GM15510 (cell line): ENCODE data around the gene PISD.

Source experiments
- POLR2A ChIP-seq: IDR thresholded peaks from 3 replicates; pipeline ENCODE4 v1.6.1; 2011; ENCODE audit warnings: borderline replicate concordance; ENCODE audit not compliant: insufficient read length; ENCODE audit errors: extremely low read depth

PISD gene

DNA sequence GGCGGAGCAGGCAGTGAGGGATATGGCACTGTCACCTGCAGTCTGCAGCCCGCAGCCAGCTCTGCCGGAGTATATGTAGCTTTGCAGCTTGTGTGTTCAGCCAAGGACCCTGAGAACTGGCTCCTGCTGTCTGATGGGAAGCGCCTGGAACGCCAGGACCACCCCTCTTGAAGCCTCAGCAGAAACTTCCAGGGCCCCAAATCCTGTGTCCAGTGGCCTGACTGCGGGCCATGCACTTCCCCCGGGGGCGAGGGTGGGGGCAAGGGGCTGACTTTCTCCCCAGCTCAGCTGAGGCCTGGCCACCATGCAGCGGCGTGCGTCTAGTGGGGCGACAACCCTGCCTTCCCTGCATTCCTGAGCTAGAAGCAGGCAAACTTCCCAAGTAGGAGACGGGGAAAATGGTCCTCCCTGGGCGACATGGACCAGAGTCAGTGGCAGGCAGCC lies 32.3 kb downstream of the PISD start:
- no peak for TF ChIP-seq POLR2A

DNA sequence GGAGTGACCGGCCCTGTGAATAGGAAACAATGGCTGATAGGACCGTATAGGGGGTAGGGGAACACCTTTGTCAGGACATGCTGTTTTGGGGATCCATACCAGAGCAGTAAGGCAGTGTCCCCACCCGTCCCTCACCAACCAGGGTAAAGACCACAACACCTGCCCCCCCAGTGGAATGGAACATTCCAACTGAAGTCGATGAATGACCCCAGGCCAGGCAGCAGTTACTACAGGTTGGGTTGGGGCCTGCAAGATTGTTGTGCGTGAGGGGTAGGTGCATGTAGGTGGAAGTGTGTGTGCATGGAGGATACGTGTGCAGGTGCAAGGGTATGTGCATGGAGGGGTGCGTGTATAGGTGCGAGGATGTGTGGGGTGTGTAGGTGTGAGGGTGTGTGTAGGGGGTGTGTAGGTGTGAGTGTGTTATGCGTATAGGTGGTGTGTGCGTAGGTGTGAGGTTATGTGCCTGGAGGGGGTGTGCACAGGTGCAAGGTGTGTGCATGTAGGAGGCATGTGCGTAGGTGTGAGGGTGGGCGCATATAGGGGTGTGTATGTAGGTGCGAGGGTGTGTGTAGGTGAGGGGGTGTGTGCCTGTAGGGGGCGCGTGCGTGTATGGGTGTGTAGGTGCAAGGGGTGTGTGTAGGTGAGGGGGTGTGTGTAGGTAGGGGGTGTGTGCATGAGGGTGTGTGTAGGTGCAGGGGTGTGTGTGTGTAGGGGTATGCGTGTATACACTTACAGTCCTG lies 32.9 kb downstream of the PISD start:
- no peak for TF ChIP-seq POLR2A

GRCh38 chr22:31628362-31628761 lies 33.7 kb downstream of the PISD start:
- TF ChIP-seq POLR2A, result no peak

- no peak for TF ChIP-seq POLR2A
Observed at GRCh38 chr22:31627223-31627731, 34.7 kb downstream of the PISD start.

DNA sequence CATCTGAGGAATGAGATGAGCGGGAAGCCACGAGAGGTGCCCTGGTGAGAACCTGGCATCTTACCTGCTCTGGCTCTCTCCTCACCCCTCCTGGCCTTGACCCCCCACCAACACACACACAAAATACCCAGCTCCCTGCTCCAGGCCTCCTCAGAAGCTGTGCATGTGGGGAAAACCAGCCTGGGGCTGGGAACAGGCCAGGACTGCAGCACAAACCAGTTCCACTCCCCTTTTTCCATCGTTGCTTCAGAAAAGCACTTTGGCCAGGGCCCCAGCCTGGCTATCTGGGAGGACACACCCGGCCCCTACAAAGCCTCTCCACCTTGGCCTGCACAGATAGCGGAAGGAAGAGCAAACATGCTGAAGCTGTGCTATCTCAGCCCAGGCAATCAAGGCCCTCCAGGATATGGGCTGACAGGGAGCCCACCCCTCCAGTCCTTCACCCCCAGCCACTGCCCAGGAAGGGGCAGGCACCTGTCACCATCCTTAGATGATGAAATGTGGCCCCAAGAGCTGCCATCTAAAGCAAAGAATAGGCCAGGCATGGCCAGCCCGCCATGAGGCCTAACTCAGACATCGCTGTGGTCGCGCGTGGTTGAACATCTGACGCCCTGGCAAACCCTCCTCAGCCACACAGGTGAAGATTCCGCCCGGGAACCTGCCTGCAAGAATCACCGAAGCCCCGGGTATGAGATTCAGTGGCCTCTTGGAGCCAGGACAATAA lies 35.4 kb downstream of the PISD start:
- no peak for TF ChIP-seq POLR2A

GRCh38 chr22:31625661-31626426 lies 36.2 kb downstream of the PISD start:
- TF ChIP-seq POLR2A, result peak; percentile 9

GRCh38 chr22:31625257-31625640 lies 36.8 kb downstream of the PISD start:
- TF ChIP-seq POLR2A, result no peak

DNA sequence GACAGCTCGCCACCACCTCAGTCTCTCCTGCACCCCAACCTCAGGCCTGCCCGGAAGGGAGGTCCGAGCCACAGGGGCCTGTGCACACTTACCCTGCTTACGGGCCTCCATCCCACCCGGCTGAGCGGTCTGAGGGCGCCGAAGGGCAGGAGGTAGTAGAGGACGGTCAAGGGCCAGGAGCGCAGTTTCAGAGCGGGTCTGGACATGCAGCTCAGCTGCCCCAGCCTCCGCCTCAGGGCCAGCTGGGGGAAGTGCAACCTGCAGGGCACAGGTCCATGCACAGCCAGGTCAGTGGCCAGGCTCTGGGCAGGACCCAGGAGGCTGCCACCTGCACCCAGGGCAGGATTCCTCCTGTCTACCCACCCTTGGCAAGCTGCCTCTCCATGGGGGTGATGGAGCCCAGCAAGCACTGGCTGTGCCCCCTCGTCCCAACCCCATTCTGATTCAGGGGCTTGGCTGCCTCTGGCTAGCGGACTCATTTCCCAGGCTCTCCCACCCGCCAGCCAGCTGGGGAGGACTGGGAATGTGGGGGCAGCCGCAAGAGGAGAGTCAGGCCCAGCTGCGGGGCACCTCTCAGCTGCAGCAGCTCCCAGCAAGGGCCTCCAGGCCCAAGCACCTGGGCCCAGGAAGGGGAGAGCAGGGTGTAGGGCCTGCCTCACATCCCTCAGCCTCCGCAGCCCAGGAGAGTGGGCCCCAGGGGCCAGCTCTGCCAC lies 38.3 kb downstream of the PISD start:
- TF ChIP-seq POLR2A, result peak; percentile 4

DNA sequence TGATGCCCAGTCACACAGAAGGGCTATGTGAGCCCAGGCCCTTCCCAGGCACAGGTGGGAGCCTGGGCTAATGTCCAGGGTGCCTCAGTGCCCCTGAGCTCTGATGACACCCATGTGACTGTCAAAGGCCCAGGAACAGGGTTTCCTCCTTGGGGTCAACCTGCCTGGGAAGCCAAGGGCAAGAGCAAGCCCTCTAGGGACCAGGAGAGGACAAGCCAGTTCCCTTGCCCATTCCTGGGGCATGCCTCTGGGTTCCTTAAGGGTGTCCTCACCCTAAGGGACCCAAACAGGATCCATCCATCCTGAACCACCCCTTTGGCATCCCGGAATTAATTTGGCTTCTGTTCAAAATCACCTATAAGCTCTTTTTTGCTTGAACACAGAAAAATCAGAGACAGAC lies 39.0 kb downstream of the PISD start:
- TF ChIP-seq POLR2A, result peak; percentile 6

DNA sequence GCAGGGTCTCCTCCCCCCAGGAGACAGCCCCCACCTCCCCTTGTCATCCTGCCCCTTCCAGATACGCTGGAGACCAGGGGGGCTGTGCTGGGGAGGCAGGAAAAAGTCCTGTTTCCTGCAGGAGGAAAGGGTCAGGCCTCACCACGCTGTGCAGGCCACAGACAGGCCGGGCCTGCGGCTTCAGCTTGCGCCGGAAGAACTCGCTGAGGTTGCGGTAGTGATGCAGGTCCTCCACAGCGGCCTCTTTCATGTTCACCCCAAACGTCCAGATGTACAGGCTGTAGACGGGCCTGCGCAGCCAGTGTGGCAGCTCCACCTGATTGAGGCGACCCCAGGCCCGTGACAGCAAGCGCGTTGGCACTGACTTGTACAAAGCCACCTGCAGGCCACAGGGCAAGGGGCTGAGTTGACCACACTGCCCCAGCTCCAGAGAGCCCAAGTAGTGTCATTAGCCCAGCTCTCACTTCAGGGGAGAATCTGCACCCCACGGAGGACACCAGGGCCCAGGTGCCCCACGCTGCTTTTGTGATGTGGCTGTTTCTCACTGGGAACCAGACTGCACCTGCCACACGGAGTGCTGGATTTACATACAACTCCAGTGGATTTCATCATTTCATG lies 40.4 kb downstream of the PISD start:
- TF ChIP-seq POLR2A, result no peak

- no peak for TF ChIP-seq POLR2A
Observed at GRCh38 chr22:31620756-31621480, 41.1 kb downstream of the PISD start.

GRCh38 chr22:31619611-31620300 lies 42.3 kb downstream of the PISD start:
- TF ChIP-seq POLR2A, result no peak
